Measurements from ENCODE around the gene RGP1.

Gene RGP1

GRCh38 chr9:35748858-35749514 is at the start of gene RGP1, which contains the start of gene GBA2:
Gene RGP1, plus strand, starts transcription at chr9:35749287. Its CDS starts 469 bp downstream, at chr9:35749756.
Gene GBA2, minus strand, starts transcription at chr9:35749228. Its CDS starts 524 bp downstream, at chr9:35748704.
- DNase-seq (ENCODE audit: low read depth), result no peak

DNA sequence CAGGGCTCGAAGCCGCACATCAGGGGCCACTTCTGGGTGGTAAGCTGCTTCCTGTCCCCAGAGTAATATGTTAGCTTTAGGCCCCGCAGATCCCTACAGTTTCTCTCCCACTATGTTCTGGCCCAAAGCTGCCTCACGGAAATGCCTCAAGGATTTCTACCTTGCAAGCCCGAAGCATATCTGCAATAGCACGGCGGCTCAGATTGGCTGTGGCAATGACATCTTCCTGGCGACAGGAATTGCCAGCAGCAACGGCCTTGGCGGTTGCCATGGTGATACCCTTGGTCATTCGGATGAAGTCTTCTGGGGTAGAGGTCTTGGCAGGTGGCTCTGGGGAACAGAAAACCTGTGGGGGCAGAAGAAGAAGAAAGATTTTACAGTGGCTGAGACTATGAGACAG is 49.1 kb upstream of the RGP1 start:
- DNase-seq (ENCODE audit: low read depth), result no peak

DNA sequence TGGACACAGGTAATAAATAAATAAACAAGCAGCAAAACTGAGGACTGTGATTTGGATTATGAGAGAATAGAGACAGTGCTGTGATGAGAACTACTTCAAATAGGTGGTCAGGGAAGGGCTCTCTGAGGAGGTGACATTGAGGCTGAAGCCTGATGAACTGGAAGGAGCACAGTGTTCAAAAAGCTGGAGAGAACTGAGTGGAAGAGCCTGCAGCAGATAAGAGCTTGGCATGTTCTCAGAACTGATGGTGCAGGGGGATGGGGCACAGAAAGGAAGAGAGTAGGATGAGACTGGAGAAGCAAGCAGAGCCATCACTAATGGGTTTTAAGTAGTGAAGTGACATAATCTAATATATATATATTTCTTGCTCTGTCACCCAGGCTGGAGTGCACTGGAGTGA is 48.1 kb upstream of the RGP1 start:
- DNase-seq (ENCODE audit: low read depth), result no peak

GRCh38 chr9:35702696-35703095 is 46.4 kb upstream of the RGP1 start:
- DNase-seq (ENCODE audit: low read depth), result no peak

DNA sequence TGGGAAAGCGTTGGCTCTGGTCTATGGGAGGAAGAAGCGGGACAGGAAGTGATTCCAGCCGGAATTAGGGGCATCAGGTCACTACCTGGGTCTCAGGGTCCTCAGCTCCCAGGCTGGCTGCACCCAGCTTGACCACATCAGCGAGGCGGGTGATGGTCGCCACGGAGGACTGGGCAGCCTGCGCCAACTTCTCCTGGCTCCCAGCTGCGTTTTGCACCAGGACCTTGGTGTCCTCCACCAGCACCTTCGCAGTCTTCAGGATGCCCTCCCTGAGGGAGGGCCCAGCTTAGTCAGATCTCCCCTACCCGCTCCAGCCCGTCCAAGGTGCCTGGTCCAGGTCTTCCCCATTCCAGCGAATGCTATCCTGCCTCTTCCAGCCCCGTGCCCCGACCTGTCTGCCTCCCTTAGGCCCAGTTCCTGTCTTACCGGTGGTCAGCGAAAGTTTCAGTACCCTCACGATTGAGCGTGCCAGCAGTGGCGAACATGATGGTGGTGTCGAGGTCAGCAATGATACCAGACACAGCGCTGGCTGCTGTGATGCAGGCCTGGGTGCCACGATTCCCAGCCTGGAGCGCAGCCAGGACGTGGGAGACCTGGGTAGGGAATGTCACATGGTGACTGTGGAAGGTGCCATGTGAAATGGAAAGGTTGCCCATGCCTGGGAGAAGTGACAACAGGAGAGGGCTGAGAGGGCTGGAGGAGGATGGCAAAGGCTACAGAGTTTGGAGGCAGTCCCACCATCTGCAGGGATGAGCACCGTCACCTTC is 45.0 kb upstream of the RGP1 start:
- DNase-seq (ENCODE audit: low read depth), result no peak

DNA sequence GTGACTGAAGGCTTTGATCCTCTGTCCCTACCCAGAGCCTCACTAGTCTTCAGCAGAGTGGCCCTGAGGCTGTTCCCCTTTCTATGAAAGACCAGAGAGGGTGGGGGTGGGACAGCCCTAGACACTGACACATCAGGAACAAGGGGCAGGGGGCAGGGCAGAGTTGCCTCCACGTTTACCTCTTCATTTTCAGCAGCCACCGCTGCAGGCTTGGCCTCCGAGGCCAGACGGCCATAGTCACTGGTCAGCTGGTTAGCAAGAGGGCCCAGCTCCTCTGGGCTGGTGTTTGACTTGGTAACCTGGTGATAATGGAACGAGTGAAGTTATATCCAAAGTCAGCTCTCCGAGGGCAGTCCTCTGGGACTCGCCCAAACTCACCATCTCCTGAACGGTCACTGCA is 43.7 kb upstream of the RGP1 start:
- DNase-seq (ENCODE audit: low read depth), result no peak

DNA sequence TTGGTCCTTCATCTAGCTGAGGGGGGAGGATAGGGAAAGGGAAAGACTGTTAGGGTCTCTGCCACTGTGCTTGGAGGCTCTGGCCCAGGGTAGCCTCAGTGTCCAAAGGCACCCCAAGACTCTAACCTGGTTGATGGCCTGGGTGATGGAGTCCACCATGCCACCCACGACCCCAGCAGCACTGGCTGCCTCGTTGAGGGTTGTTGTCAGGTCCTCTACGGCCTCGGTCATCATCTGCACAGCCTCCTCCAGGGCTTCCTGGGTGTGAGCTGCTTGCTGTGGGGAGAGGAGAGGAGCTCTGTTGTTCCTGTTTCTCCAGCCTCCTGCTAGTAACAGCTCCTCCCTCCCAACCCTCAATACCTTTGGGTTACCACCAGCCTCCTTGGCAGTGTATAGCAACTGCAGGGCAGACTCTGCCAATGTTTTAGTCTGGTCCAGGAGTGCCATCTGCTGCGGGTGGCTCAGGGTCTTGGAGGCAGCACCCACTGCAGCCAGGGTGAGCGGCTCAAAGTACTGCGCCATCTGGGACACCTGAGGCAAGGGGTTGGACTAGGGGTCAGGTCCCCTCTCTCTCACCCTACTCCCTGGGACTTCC is 43.2 kb upstream of the RGP1 start:
- DNase-seq (ENCODE audit: low read depth), result no peak

DNA sequence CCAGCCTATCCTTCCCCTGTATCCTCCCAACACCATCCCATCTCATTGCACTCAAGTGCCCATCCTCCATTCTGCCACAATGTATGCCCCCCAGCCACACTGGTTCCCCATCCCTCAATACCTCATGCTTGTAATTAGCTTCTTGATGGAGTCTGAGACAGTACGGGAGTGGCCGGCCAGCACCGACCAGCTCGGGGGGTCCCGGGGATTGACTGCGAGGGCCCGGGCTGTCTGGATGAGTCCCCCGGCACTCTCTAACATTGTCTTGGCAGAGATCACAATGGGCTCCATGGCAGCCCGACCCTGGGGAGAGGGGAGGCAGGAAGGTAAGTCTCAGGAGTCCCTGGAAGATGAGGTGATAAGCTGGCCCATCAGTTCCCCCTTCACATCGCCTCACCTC is 42.1 kb upstream of the RGP1 start:
- DNase-seq (ENCODE audit: low read depth), result no peak

DNA sequence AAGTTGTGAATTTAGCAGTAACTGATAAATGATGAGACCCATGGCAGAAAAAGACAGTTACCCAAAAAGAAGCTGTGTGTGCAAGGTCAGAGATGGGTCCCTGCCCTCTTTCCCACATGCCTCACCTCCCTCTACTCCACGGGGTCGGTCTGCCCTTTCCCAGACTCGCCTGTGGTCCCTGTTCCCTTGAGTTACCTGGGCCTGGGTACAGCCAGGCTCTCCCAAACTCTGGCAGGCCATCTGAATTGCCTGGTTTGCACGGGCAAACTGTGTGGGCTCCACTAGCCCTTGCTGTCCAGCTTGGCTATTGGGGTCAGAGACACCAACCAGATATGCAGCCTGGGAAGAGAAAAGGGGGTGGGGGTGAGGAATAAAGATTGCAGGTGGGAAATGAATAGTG is 40.9 kb upstream of the RGP1 start:
- DNase-seq (ENCODE audit: low read depth), result no peak

DNA sequence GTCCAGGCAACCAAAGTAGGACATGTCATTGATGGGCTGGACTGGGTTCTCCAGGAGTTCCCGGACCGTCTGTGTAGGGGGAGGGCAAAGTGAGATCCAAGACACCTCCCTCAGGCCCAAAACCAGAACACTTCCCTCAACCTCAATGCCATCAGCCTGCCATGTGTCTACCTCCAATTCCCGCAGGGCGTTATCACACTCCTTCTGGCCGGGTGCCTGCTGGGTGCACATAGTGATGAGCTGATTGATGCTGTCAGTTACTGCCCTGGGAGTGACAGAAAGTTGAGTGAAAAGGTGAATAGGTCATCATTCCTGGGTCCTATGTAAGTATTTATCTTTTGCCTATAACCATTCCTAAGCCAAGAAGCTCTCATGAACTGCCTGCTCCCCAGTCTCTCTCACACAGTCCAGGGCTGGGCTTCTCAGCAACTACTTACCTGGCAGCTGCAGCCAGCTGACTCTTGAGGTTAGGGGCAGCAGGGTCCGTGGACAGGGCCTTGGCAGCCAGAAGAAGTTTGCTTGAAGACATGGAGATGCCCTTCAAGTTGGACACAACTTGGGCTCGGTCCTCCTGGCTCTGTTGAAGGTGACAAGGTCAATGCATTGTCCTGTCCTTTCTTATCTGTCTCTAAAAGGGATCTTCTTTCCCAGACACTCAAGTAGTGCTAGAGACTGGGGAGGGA is 38.1 kb upstream of the RGP1 start:
- no peak for DNase-seq (ENCODE audit: low read depth)

DNA sequence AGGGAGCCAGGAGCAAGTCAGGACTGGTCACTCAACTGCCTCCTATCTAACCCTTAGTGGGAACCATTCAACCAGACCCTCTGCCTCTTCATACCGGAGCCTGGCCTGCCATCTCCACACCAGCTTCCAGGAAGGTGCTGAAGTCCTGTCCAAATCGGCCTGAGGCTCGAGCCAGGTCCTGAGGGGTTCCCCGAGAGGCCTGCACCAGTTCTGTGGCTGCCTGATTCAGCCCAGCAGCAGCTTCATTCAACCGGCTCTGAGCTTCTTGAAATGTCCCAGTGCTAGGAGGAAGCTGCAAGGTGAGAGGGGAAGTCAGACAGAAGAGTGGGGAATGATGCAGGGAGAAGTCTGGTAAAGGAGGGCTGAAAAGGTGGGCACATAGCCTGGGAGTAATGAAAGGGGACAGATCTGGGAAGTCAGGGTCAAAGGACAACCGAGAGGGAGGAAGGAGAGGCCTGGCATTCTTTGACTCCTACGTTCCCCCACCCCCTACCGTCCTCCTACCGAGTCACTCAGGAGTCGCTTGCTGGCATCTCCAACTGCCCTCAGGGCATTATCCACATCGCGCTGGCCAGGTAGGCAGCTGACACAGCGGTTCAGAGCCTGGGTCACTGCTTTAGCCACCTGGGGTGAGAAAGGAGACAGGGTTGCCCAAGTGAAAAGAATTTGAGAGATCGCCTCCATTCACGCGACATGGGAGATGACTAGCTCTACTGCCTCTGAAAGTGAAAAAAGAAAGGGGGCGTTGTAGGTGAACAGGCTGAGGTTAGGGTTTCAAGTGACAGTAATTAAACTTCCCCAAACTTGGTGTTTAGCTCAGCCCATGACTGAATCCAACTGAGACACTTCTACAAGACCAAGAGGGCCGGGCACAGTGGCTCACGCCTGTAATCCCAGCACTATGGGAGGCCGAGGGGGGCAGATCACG is 37.3 kb upstream of the RGP1 start:
- DNase-seq (ENCODE audit: low read depth), result no peak

DNA sequence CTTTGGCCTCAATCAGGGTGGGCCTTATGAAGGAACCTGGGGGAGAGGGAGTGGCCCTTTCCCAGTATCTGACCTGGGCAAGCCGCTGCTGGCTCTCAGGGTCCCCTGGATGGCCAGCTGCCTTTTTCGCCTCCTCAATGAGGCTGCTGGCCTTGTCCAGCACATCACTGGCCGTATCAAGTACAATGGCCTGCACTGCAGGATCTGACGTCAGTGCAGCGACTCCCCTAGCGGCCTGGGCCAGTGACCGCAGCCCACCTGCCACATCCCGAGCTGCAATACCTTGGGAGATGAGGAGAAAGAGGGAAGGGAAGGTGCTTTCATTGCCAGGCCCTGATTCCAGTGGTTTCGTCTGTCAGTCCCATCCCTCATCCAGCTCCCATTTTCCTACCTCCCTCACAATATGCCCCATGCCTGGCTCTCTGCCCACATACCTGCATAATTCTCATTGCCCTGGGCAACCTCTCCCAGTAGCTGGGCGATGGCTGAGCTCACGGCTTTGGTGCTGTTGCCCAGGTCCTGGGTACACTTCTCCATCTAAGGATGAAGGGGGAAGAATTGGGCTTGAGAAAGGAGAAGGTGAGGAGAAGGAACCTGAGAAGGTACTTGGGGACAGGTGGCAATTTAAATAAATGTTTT is 36.2 kb upstream of the RGP1 start:
- no peak for DNase-seq (ENCODE audit: low read depth)

- no peak for DNase-seq (ENCODE audit: low read depth)
These were observed 35.5 kb upstream of the RGP1 start for GRCh38 chr9:35713578-35713977.

GRCh38 chr9:35714123-35714522 is 35.0 kb upstream of the RGP1 start:
- no peak for DNase-seq (ENCODE audit: low read depth)

GRCh38 chr9:35714579-35715252 is 34.4 kb upstream of the RGP1 start:
- DNase-seq (ENCODE audit: low read depth), result no peak

GRCh38 chr9:35716230-35716629 is 32.9 kb upstream of the RGP1 start:
- DNase-seq (ENCODE audit: low read depth), result no peak

DNA sequence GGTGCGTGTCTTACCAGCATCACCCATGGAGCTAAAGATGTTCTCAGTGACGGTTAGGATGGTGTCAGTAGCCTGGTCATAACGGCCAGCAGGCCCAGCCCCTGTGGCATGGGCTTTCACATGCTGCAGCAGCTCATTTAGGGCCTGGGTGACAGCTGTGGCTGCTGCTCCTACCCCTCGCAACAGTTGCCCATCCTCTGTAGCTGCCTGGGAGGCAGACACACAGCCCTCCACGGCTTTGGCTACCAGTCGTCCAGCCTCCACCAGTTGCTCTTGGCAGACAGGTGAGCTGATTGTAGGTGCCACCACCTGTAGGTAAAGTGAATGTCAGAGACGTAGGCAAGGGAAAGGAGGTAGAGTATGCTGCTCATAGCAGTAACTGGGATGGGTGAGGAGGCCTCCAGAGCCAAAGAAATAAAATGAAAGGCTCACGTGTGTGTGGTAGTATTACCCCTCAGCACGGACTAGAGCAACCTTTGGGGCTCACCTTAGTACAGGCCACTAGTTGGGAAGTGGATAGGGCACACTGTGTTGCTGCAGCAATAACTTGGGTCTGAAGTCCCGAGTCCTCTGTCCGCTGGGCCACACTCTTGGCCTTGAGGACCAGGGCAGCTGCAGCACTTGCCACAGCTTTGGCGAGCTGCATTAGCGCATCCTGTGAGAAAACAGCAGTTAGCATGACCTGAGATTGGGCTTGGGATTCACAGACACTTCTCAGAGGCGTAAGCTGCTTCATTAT is 31.8 kb upstream of the RGP1 start:
- DNase-seq (ENCODE audit: low read depth), result no peak

DNA sequence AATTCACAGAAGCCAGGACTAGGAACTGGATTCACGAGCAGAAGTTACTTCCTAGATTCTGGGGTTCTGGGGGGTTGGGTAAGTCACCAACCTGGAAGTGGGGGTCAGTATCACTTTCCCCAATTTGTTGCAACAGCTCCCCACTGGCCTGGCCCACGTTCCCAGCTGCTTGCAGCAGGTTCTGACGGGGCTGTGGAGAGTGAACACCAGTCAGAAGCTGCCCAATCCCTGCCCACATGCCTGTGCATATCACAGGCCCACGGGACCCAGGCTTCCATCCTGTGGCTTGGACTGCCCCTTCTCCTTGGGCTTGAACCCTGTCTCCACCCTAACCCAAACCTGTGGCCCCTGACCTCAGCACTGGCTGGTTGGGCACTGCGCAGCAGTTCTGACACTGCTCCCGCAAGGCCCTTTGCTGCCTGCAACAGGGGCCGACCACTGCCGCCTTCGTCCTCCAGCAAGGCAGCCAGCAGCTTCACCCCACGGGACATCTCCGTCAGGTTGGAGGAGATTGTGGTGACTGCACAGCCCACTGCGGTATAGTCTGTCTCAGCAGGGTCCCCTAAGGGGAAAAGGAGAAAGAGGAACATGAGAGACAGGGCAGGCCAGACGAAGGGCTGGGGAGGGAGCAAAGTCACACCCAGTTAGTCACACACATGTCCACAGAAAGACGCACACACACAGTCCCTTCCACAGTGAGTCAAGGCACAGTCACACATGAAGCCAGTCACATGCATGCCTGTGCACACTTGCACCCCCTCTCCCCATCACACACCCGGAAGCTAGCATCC is 30.2 kb upstream of the RGP1 start:
- DNase-seq (ENCODE audit: low read depth), result no peak

DNA sequence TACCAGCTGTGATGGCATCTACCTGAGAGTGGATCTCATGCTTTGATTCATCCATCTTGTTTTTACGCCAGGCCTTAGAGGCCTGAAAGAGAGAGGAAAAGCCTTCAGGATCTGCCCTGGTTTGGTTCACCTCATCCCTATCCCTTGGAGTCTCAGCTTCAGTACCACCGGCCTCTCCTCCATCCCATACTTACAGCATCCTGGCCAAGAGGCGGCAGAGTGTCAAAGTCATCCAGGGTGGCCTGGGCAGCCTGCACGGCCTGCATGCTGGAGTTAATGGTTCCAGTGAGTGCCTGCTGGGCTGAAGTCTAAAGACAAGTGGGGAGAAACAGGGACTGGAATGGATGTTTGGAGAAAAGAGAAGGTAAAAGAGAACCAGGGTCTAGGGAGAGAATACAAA is 29.5 kb upstream of the RGP1 start:
- no peak for DNase-seq (ENCODE audit: low read depth)
